H1 (cell line): ENCODE data around the gene RAET1L. TPM values are rescaled to one million over a fixed set of nuclear protein-coding genes. Genes with fewer than 3 reads are reported as not detected.

Experiments
- CTCF ChIA-PET: fragments of 300-600 bp; sonication (Branson Sonifier 250); formaldehyde crosslinking; loops from one replicate; lab custom pipeline; 2021; ENCODE audit not compliant: partially characterized antibody; lab: Charles Lee
- POLR2A ChIA-PET: fragments of 300-600 bp; sonication (Branson Sonifier 250); formaldehyde crosslinking; loops from one replicate; lab custom pipeline; 2021; ENCODE audit warnings: inconsistent platforms; ENCODE audit not compliant: partially characterized antibody; lab: Charles Lee
- DNase-seq, 2 experiments: peaks; one replicate each; pipeline versions ENCODE4 v3.0.0 to v3.0.0-alpha.2; 2010 to 2022; ENCODE audit warnings: low spot score in 2 of 2, low read depth in 1 of 2, mixed read lengths in 1 of 2
- FAIRE-seq: peaks from 2 replicates; lab custom pipeline; 2011; peaks lifted over from hg19 to GRCh38; lab: Jason Lieb, UNC
- H2AFZ ChIP-seq: 2 replicates; pipeline ENCODE4 v1.8.1; 2012; ENCODE audit warnings: low read length, inconsistent platforms
- H2AK5ac ChIP-seq: 2 replicates; pipeline ENCODE4 v1.6.1; 2013; ENCODE audit warnings: low read depth, low read length
- H2BK120ac ChIP-seq: replicated peaks from 2 replicates; pipeline ENCODE3; 2013; ENCODE audit warnings: low read depth, low read length, inconsistent platforms
- H2BK12ac ChIP-seq: 2 replicates; pipeline ENCODE4 v1.6.1; 2013; ENCODE audit warnings: low read depth, low read length
- H2BK15ac ChIP-seq: 2 replicates; pipeline ENCODE4 v1.6.1; 2013; ENCODE audit warnings: low read length
- H2BK20ac ChIP-seq: 2 replicates; pipeline ENCODE4 v1.6.1; 2013; ENCODE audit warnings: low read length
- H2BK5ac ChIP-seq: 2 replicates; pipeline ENCODE4 v1.6.1; 2013; ENCODE audit warnings: low read depth, low read length
- H3K14ac ChIP-seq: 2 replicates; pipeline ENCODE4 v1.6.1; 2013; ENCODE audit warnings: inconsistent platforms; ENCODE audit not compliant: insufficient read length
- H3K18ac ChIP-seq: 2 replicates; pipeline ENCODE4 v1.6.1; 2013; ENCODE audit warnings: low read length; ENCODE audit errors: extremely low read depth
- H3K23ac ChIP-seq: 2 replicates; pipeline ENCODE4 v1.6.1; 2013; ENCODE audit warnings: inconsistent platforms; ENCODE audit not compliant: insufficient read length
- H3K23me2 ChIP-seq: 2 replicates; pipeline ENCODE4 v1.6.1; 2013; ENCODE audit warnings: low read depth, low read length
- H3K27ac ChIP-seq: 2 replicates; pipeline ENCODE4 v1.6.1; 2011; ENCODE audit warnings: low read depth, low read length, inconsistent platforms
- H3K27me3 ChIP-seq, 4 experiments: replicated peaks in 1 of 4; 1 replicate in 1 of 4; 2 replicates in 3 of 4; pipeline versions ENCODE4 v1.6.1 to v1.8.1; 2011 to 2013; ENCODE audit warnings: low read length in 3 of 4, mild to moderate bottlenecking in 3 of 4, inconsistent platforms in 2 of 4, mixed read lengths in 2 of 4, moderate library complexity in 1 of 4; ENCODE audit not compliant: control insufficient read depth in 3 of 4, insufficient read depth in 3 of 4; ENCODE audit errors: extremely low read depth in 1 of 4
- H3K36me3 ChIP-seq, 4 experiments: 2 replicates each; pipeline versions ENCODE4 v1.6.1 to v1.8.1; 2011 to 2013; ENCODE audit warnings: mild to moderate bottlenecking in 4 of 4, low read length in 3 of 4, moderate library complexity in 2 of 4, control low read depth in 1 of 4, inconsistent platforms in 1 of 4; ENCODE audit not compliant: insufficient read depth in 4 of 4, control insufficient read depth in 2 of 4
- H3K4ac ChIP-seq: replicated peaks from 2 replicates; pipeline ENCODE3; 2013; ENCODE audit warnings: low read length, low read depth, mixed read lengths, inconsistent platforms; ENCODE audit not compliant: insufficient read length
- H3K4me1 ChIP-seq, 4 experiments: replicated peaks in 1 of 4; 1 replicate in 1 of 4; 2 replicates in 3 of 4; pipeline versions ENCODE4 v1.6.1 to v1.8.1; 2011 to 2013; ENCODE audit warnings: low read length in 3 of 4, inconsistent platforms in 2 of 4, mixed read lengths in 1 of 4; ENCODE audit not compliant: insufficient read depth in 4 of 4, control insufficient read depth in 3 of 4
- H3K4me2 ChIP-seq, 2 experiments: 2 replicates each; pipeline versions ENCODE4 v1.6.1 to v1.8.1; 2011 to 2013; ENCODE audit warnings: low read depth in 2 of 2, low read length in 2 of 2, control low read depth in 1 of 2, inconsistent platforms in 1 of 2, mild to moderate bottlenecking in 1 of 2; ENCODE audit not compliant: insufficient read depth in 1 of 2
- H3K4me3 ChIP-seq, 4 experiments: fragments of 200-600, 300-600 bp in 1 of 4; sonication (generic), shearing (Covaris generic), sonication (Bioruptor Twin) in 1 of 4; 2 replicates each; pipeline versions ENCODE4 v1.5.1 to v1.8.1; 2011 to 2016; ENCODE audit warnings: low read length in 4 of 4, low read depth in 3 of 4, control low read depth in 2 of 4, inconsistent platforms in 2 of 4, mild to moderate bottlenecking in 2 of 4, mixed read lengths in 1 of 4, moderate library complexity in 1 of 4; ENCODE audit not compliant: insufficient read depth in 2 of 4; ENCODE audit errors: extremely low read depth in 1 of 4
- H3K56ac ChIP-seq: replicated peaks from 2 replicates; pipeline ENCODE3; 2013; ENCODE audit warnings: low read depth, mild to moderate bottlenecking, mixed read lengths, low read length, inconsistent platforms; ENCODE audit not compliant: insufficient read length
- H3K79me1 ChIP-seq: 2 replicates; pipeline ENCODE4 v1.6.1; 2013; ENCODE audit warnings: low read depth, low read length, control low read depth
- H3K79me2 ChIP-seq, 2 experiments: 2 replicates each; pipeline versions ENCODE4 v1.6.1 to v1.8.1; 2012 to 2013; ENCODE audit warnings: low read length in 2 of 2, mild to moderate bottlenecking in 2 of 2, inconsistent platforms in 1 of 2; ENCODE audit not compliant: insufficient read depth in 2 of 2, control insufficient read depth in 1 of 2
- H3K9ac ChIP-seq, 4 experiments: replicated peaks in 1 of 4; 1 replicate in 1 of 4; 2 replicates in 3 of 4; pipeline versions ENCODE4 v1.6.1 to v1.8.1; 2011 to 2013; ENCODE audit warnings: low read depth in 3 of 4, low read length in 3 of 4, control low read depth in 2 of 4, mild to moderate bottlenecking in 2 of 4, moderate library complexity in 2 of 4, inconsistent platforms in 1 of 4; ENCODE audit errors: extremely low read depth in 1 of 4
- H3K9me3 ChIP-seq, 2 experiments: 2 replicates each; pipeline versions ENCODE4 v1.6.1 to v1.8.1; 2012 to 2013; ENCODE audit warnings: mild to moderate bottlenecking in 2 of 2, moderate library complexity in 2 of 2, control low read depth in 1 of 2, inconsistent platforms in 1 of 2, low read depth in 1 of 2, low read length in 1 of 2, mixed read lengths in 1 of 2; ENCODE audit not compliant: insufficient read depth in 2 of 2
- H4K20me1 ChIP-seq, 2 experiments: replicated peaks in 1 of 2; 2 replicates each; pipeline versions ENCODE3 to v1.8.1; 2011 to 2013; ENCODE audit warnings: inconsistent platforms in 2 of 2, low read length in 2 of 2, mild to moderate bottlenecking in 1 of 2; ENCODE audit not compliant: insufficient read depth in 2 of 2, control insufficient read depth in 1 of 2
- H4K5ac ChIP-seq: 2 replicates; pipeline ENCODE4 v1.6.1; 2013; ENCODE audit warnings: low read length, low read depth, mixed read lengths, inconsistent platforms; ENCODE audit not compliant: insufficient read length
- H4K8ac ChIP-seq: 2 replicates; pipeline ENCODE4 v1.8.0; 2013; ENCODE audit warnings: mild to moderate bottlenecking, moderate library complexity, low read length, inconsistent platforms; ENCODE audit not compliant: insufficient read depth; ENCODE audit errors: extremely low read depth
- H4K91ac ChIP-seq: replicated peaks from 2 replicates; pipeline ENCODE3; 2013; ENCODE audit warnings: low read length, mixed read lengths, inconsistent platforms; ENCODE audit not compliant: insufficient read length
- WGBS, 2 experiments: shearing (Covaris generic) in 1 of 2; methylation state at CpG; one replicate each; pipeline versions ENCODE4 v1.1.6 to v1.1.7; 2013 to 2015; ENCODE audit warnings: low lambda C conversion rate in 2 of 2, mixed read lengths in 2 of 2, inconsistent platforms in 1 of 2, low coverage in 1 of 2, missing lambda C conversion rate in 1 of 2; ENCODE audit not compliant: insufficient replicate concordance in 2 of 2, insufficient coverage in 1 of 2, insufficient read length in 1 of 2; ENCODE audit errors: extremely low coverage in 1 of 2, missing lambda C conversion rate in 1 of 2; 5-methylcytosine and 5-hydroxymethylcytosine counted together
- polyA plus RNA-seq, 7 experiments: library from polyadenylated mRNA; depleted of rRNA in 3 of 7; stranded (reverse) in 5 of 7; unstranded in 2 of 7; fragments of >200 nt in 5 of 7; fragments of 200-250 nt in 2 of 7; gene quantifications; 1 replicate in 5 of 7; 2 replicates in 1 of 7; 4 replicates in 1 of 7; pipeline versions ENCODE4 v1.2.1 to v1.2.3, GENCODE V29; 2011 to 2013; ENCODE audit warnings: missing spikeins in 2 of 7, mixed read lengths in 2 of 7
- total RNA-seq: library from RNA; stranded (reverse); fragmentation: NEBNext Ultra II Directional; extraction: Animal tissue kit (Norgen Biotek cat#: 25700); gene quantifications from 2 replicates; pipeline ENCODE4 v1.2.1, GENCODE V29; 2021

The RAET1L gene
- total and polyA plus RNA-seq, 2 of the 8 experiments (the other 6 are each of a cell fraction or from before 2014, with no cell fraction given): not detected

DNA sequence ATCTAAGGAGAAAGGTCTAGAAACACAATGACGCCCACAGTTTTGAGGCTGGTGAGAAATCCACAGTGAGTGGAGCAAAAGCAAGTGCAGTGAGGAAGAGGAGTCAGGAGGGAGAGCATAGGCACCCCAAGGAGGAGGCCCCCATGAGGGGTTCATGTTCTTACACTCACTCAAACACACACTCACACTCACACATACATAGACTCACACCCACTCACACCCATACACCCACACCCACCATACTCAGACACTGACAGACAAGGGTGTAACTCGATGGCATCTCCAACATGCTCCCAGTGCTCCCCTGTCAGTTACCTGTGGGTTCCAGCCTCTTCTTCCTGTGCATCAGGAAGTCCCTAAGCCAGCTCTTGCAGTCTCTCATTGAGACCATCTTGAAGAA is 39.8 kb upstream of the RAET1L start:
- Histone ChIP-seq H3K4me1 (peaks cover 0 to 2% (median 0%) of the 10 kb centered on the region in 4 experiments; a peak in 2 of 7 replicates), H2BK12ac (no peak overlapping the region), H3K18ac (no peak overlapping the region), H2BK120ac (no peak overlapping the region), H4K91ac (no peak overlapping the region), H3K23me2 (peaks cover 7% of the 10 kb centered on the region; the same call in 1 of the 2 replicates), H3K36me3 (no peaks in the 10 kb centered on the region), H3K4ac (no peak overlapping the region), H3K79me2 (no peaks in the 10 kb centered on the region), H3K4me2 (no peak overlapping the region), H4K5ac (no peak overlapping the region), H3K27me3 (peaks cover 0 to 22% (median 13%) of the 10 kb centered on the region in 4 experiments; a peak in 5 of 7 replicates), H3K23ac (no peak overlapping the region), H3K79me1 (no peaks in the 10 kb centered on the region), H3K4me3 (no peak overlapping the region), H4K20me1 (peaks cover 0 to 3% of the 10 kb centered on the region in 2 experiments), H2BK15ac (no peak overlapping the region), H3K14ac (no peak overlapping the region), H2AFZ (no peak overlapping the region), H2BK5ac (no peak overlapping the region), H2AK5ac (no peak overlapping the region), H3K9me3 (no peaks in the 10 kb centered on the region), H4K8ac (no peak overlapping the region), H3K9ac (no peak overlapping the region), H3K56ac (no peak overlapping the region), H3K27ac (no peak overlapping the region), H2BK20ac (no peak overlapping the region)
- 96% methylated on average over 2 of the region's 2 CpGs; no CpG with 5 or more reads in 1 of the 2 experiments for WGBS, 2 experiments
- DNase-seq (no peak), FAIRE-seq (no peak)
- ChIA-PET POLR2A (interaction anchor here (5.0 kb wide), 1 partner anchor 10 kb away, joined by 15 read pairs; no protein-coding TSS in a partner anchor), CTCF (no interaction called here)
